BJ (cell line): ENCODE measurements around the gene RFTN1. TPM values are rescaled to one million over a fixed set of nuclear protein-coding genes. Genes with fewer than 3 reads are reported as not detected.

ENCODE experiments used
- CTCF ChIA-PET: fragments of 350-600 bp; formaldehyde crosslinking; extraction: SDS; loops from one replicate; lab custom pipeline; 2021; ENCODE audit warnings: antibody characterized with exemption, inconsistent platforms; lab: Yijun Ruan, JAX
- POLR2A ChIA-PET: fragments of 300-600 bp; sonication (Branson Sonifier 250); formaldehyde crosslinking; extraction: SDS; loops from one replicate; lab custom pipeline; 2021; ENCODE audit warnings: antibody characterized with exemption; lab: Charles Lee
- DNase-seq: peaks from one replicate; pipeline ENCODE4 v3.0.0-alpha.2; 2011; ENCODE audit warnings: low read depth
- H3K27me3 ChIP-seq: 2 replicates; pipeline ENCODE4 v1.6.0; 2011; ENCODE audit warnings: low read length; ENCODE audit not compliant: control insufficient read depth, insufficient read depth
- H3K36me3 ChIP-seq: 2 replicates; pipeline ENCODE4 v1.5.1; 2011; ENCODE audit warnings: low read length; ENCODE audit not compliant: control insufficient read depth, insufficient read depth
- H3K4me3 ChIP-seq: 2 replicates; pipeline ENCODE4 v1.5.1; 2011; ENCODE audit warnings: low read depth, mild to moderate bottlenecking, control low read depth, low read length
- CTCF ChIP-seq: IDR thresholded peaks from 2 replicates; pipeline ENCODE4 v1.5.1; 2011; ENCODE audit warnings: low read depth, mild to moderate bottlenecking, control low read depth, inconsistent platforms, low read length, moderate library complexity; ENCODE audit not compliant: insufficient read depth
- polyA plus RNA-seq: library from polyadenylated mRNA; depleted of rRNA; stranded (reverse); fragments of >200 nt; gene quantifications from 2 replicates; pipeline ENCODE4 v1.2.3, GENCODE V29; 2011

Gene RFTN1
- polyA plus RNA-seq, 1 experiment = 49.0 TPM

- Histone ChIP-seq H3K36me3 (no peaks in the 10 kb centered on the region), H3K4me3 (no peak overlapping the region), H3K27me3 (no peaks in the 10 kb centered on the region)
- TF ChIP-seq CTCF = no peak
- no peak for DNase-seq
- ChIA-PET CTCF (no interaction called here), POLR2A (no interaction called here)
These were observed 13.4 kb downstream of the RFTN1 start for GRCh38 chr3:16500093-16500492.

- ChIA-PET CTCF (interaction anchor here (0.5 to 1.1 kb wide), 3 partner anchors 13 to 728 kb away, joined by 3 to 5 read pairs (median 3); no protein-coding TSS in a partner anchor), POLR2A (no interaction called here)
- Histone ChIP-seq H3K36me3 (no peaks in the 10 kb centered on the region), H3K27me3 (no peaks in the 10 kb centered on the region), H3K4me3 (no peak overlapping the region)
- DNase-seq = no peak
- no peak for TF ChIP-seq CTCF
These were observed 14.1 kb downstream of the RFTN1 start for GRCh38 chr3:16499351-16499750.

- no peak for TF ChIP-seq CTCF
These were observed 15.2 kb downstream of the RFTN1 start for GRCh38 chr3:16498130-16498890.

GRCh38 chr3:16496408-16497222, 16.9 kb downstream of the RFTN1 start:
- DNase-seq = no peak
- CTCF ChIA-PET = interaction anchor here (1.0 to 2.1 kb wide), 4 partner anchors 15 to 206 kb away, joined by 3 to 5 read pairs (median 4); no protein-coding TSS in a partner anchor
- Histone ChIP-seq H3K27me3 (no peaks in the 10 kb centered on the region), H3K36me3 (peaks cover 3% of the 10 kb centered on the region), H3K4me3 (no peak overlapping the region)
- POLR2A ChIA-PET = no interaction called here
- TF ChIP-seq CTCF = no peak

More at GRCh38 chr3:16498130-16498890, 15.2 kb downstream of the RFTN1 start:
- CTCF ChIA-PET = interaction anchor here (0.5 to 1.1 kb wide), 2 partner anchors 14 to 50 kb away, joined by 3 to 5 read pairs; no protein-coding TSS in a partner anchor
- DNase-seq = no peak
- POLR2A ChIA-PET = no interaction called here
- Histone ChIP-seq H3K27me3 (no peaks in the 10 kb centered on the region), H3K36me3 (no peaks in the 10 kb centered on the region), H3K4me3 (no peak overlapping the region)

- ChIA-PET CTCF (interaction anchor here (1.0 to 2.1 kb wide), 4 partner anchors 15 to 206 kb away, joined by 3 to 5 read pairs (median 4); no protein-coding TSS in a partner anchor), POLR2A (no interaction called here)
- DNase-seq = no peak
These were observed 17.5 kb downstream of the RFTN1 start for GRCh38 chr3:16496008-16496407.

More at GRCh38 chr3:16496008-16496407, 17.5 kb downstream of the RFTN1 start:
- no peak overlapping the region for H3K4me3 ChIP-seq
- H3K27me3 ChIP-seq = no peaks in the 10 kb centered on the region
- no peak for TF ChIP-seq CTCF
- peaks cover 4% of the 10 kb centered on the region for H3K36me3 ChIP-seq
